GM21447 (cell line): ENCODE results near the gene CLMP.
A peak's percentile ranks its signal among the peaks of the same experiment; 100 is the strongest.
"Not testable (repeated sequence)": the region's sequence is repeated elsewhere in the genome, so short reads cannot be mapped to it uniquely, and the experiment has no call there.

Experiments
- ATAC-seq: cut with Tn5 transposase; IDR thresholded peaks from one replicate; pipeline ENCODE4 v1.9.1; 2021; ENCODE audit not compliant: unreplicated experiment

CLMP gene

GRCh38 chr11:123088896-123089295 is 106.2 kb downstream of the CLMP start:
- ATAC-seq = not testable (repeated sequence)

DNA sequence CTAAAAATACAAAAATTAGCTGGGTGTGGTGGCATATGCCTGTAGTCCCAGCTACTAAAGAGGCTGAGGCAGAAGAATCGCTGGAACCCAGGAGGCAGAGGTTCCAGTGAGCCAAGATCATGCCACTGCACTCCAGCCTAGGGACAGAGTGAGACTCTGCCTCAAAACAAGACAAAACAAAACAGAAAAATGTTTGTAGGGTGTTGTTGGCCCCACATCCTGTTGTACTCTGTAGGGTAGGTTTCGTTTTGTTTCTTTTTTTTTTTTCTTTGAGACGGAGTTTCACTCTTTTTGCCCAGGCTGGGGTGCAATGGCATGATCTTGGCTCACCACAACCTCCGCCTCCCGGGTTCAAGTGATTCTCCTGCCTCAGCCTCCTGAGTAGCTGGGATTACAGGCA is 107.4 kb downstream of the CLMP start:
- ATAC-seq = peak; percentile 98

DNA sequence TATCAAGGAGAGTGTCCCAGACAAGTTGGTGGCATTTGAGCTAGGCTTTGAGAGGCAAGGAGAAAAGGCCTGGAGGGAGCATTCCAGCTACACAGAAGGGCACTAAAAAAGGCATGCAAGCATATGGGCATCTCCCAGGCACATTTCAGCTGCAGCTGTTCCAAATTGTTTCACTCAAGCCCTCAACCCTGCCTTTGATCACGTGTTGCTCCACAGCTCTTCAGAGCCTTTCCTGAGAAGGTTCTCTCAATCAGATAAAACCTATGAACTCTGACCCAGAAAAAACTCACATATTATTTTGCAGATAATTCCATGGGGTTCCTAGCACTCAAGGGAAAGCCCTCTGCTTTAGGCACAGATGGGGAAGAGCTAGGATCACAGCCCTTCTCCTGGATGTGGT is 108.7 kb downstream of the CLMP start:
- no peak for ATAC-seq

- ATAC-seq = no peak
Observed at GRCh38 chr11:123085497-123085896, 109.6 kb downstream of the CLMP start.

GRCh38 chr11:123084454-123084853 is 110.6 kb downstream of the CLMP start:
- ATAC-seq = no peak

DNA sequence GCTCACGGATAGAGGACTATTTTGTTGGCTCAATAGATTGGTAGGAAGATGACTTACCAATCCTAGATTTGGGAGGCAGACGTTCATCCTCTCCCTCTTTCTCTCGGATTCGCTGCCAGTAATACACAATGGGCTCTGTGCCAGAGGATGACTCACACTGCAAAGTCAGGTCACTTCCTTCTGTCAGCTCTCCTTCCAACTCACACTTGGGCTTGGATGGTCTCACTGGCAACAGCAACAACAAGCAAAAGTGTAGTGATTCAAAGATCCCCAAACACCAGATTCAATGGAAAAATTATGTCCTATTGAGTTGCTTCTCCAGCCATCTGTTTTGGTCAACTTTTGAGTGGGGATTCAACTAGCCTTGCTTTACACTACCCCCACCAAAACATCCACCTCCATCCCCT is 111.4 kb downstream of the CLMP start:
- ATAC-seq = no peak

DNA sequence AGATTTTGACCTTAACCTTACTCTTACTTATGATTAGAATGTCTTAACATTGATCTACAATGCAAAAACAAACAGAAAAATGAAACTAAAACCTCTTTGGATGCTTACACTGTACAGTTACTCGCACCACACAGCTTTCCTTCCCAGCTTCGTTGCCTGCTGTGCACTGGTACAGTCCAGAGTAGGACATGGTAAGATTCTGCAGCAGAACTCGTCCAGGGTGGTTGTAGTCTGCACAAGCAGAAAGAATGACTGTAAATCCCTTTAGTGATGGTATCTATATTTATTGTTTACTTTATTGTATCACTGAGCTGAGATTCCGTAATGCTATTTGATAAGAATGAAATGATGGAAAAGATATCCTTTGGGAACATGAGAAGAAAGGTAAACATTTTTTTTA is 112.1 kb downstream of the CLMP start:
- no peak for ATAC-seq

- no peak for ATAC-seq
Observed at GRCh38 chr11:123080015-123080414, 115.0 kb downstream of the CLMP start.

DNA sequence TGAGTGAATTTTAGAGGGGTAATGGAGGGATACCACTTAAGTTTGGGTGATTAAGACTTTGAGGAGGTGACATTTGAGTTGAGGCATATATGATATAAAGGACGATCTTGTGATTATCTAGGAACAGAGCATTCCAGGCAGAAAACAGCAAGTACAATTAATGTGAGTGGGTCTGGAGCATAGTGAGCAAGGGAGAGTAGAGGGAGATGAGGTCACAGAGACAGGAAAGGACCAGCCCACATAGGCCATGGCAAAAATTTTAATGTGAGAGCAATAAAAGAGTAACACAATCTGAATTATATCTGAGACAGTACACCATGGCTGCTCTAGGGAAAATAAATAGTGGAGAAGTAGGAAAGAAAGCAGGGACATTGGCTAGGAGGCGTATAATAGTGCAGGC is 118.6 kb downstream of the CLMP start:
- no peak for ATAC-seq

DNA sequence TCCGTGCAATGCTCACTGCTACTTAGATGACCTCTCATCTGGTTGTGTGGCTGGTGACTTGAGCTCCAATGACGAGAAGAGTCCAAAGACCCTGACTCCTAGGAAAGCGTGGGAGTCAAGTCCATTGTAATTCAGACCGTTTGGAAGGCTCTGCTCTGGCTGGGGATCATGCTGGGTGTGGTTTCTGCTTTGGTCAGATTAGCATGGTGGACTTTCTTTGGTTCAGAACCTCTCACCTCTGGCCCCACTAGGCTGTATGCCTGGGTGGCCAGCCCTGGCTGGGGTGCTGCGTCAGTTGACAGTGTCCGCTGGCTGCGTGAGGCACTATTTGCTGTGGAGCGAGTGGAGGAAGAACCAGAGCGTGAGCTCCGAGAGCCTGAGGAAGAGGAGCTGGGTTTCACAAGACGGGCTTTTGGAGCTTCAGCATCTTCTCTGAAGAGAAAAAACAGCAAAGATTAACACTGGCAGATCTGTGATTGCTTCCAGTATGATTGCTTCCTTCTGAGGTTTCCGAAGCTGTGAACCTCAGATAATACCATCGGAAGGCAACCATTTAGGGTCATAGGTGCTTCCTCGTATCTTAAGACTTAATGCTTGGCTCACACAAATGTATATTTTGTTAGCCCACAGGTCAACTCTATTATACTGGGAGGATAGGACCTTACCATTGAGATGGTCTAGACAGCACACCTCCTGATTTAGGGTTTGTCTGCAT is 121.5 kb downstream of the CLMP start:
- ATAC-seq = no peak

GRCh38 chr11:123072762-123073161 is 122.3 kb downstream of the CLMP start:
- ATAC-seq = no peak

DNA sequence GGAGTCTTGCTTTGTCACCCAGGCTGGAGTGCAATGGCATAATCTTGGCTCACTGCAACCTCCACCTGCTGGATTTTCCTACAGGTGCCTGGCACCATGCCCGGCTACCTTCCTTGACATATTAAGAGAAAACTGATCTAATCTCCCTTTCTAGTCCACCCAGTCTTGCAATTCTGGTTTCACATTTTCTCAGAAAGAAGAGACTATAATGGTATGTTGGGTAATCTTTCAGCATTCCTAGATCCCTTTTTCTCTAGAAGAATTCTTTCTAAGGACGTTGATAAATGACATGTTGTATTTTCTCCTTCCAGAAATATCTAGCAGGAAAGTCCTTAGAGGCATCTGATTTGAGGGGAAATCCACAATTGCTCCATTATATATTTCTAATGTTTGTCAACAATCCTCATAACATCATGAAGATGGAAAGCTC is 122.7 kb downstream of the CLMP start:
- no peak for ATAC-seq

DNA sequence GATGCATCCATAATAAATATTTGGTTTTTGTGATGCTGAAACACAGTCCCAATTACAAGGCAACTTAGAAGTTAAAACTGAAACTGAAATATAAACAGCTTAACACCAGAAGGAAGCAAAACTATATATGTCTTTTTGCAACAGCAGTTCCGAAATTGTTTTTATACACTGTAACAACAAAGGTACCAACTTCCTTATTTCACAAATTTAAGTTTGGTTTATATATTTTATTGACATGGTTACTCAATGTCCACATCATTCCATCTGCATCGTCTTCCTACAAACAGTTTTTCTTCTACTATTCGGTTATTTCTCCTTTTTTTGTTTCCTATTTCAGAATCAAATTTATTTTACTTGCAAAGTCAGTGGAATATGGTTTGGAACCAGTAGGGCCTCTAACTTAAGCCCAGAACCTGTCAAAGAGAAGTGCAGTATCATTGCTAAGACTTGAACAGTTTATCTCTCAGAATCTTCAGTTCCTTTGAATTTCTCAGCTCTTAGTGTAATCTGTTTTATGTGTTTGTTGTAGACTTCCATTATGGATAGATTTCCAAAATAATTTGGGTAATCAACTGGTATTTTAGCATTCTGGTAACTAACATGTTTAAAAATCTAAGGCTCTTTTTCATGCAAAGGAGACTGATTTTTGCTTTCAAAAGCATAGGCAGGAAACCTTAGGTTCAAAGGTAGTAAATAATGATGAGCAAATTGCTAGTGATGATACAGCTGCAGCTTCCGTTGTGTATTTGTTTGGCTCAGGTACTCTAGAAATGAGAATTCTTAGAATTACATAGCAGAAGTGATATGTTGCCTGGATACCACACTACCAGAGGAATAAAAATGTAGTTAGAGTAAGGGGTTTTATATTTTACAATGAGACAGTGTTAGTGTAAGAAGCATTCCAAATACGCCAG is 124.9 kb downstream of the CLMP start:
- ATAC-seq = peak; percentile 61

GRCh38 chr11:123065621-123066020 is 129.4 kb downstream of the CLMP start:
- ATAC-seq = no peak

DNA sequence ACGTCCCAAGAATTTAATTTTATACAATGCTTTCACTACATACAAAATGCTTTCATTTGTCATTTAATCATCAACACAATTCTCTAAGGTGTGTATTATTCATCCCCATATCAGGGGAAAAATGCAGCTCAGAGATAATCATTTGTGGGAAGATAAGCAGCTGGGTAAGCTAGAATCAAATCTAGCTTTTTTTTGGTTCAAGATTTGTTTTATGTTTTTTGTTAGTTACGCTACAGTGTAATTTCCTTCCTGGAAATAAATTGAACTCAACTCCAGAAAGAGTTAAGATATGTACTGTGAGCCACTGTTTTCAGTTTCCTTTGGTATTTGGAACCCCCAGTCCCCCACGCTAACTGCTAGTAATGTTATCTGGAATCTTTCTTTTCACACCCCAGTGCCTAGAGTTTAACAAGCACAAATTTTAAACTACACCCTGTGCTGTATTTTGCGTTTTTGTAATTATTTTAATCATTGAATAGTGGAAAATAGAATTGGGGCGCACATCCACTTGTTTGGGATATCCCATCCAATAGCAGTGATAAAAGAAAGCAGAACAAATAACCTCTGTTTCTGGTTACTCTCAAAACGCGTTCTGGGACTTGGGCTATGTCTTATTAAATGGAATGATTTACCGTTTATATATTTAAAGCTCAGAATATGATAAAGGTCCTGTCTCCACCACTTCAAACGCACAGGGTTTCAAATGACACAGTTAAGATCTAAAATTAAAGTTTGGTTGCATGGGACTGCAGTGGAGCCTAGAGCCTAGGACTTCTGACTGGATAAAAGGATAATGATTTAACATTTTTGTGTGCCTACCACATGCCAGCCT is 131.0 kb downstream of the CLMP start:
- ATAC-seq = no peak

DNA sequence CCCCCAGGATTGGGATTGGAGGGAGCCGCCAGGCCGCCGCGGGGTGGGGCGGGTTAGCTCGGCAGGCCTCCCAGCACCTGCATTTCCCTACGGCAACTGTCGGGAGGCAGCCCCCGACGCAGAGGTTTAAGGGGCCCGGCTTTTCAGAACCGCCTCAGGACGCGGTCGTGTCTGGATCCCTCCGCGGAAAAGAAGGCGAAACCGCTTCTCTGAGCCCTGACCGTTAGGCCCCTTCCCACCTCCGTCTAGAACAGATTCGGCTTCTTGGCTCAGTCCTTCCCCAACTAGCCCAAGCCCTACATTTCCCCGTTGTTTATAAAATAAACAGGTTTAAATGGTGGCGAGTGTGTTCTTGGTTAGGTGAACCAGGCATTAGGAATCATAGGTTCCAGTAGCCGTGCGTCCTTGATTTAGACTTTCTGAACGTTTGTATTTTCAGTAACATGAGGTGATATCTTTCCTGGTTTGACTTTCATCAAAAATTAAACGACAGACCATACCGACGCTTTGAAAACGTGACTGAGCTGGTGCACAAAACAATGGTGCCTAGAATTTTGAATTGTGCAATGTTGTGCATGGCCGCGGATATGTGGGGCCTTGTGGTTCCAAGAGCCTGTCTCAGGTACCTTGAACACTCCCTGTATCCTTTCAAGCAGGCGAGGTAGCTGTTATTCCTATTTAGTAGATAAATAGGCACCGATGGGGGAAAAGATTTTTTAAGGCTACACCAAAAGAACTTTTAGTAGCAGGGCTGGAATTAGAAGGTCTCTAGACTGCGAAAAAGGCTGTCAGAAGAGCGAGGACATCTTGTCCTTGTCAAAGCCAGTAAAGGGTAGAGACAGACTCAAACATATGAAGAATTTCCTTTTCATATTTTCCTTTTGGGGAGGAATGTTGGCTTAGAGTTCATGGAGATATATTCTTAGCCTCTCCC is 131.9 kb downstream of the CLMP start:
- peak; percentile 0 for ATAC-seq

GRCh38 chr11:123062158-123062891 is 132.7 kb downstream of the CLMP start:
- peak; percentile 84 for ATAC-seq

- ATAC-seq = peak; percentile 12
Observed at GRCh38 chr11:123061403-123062157, 133.5 kb downstream of the CLMP start, which contains the start of gene HSPA8. Gene HSPA8 (minus strand): TSS chr11:123062136. CDS start chr11:123061324, 812 bp downstream.
